Ishikawa (cell line): ENCODE measurements around the gene PSMA3.

ENCODE experiments used
- CEBPB ChIP-seq: IDR thresholded peaks from 2 replicates; pipeline ENCODE4 v1.6.1; 2012
- CREB1 ChIP-seq: IDR thresholded peaks from 2 replicates; pipeline ENCODE4 v1.6.1; 2012; ENCODE audit warnings: low read depth
- EGR1 ChIP-seq: IDR thresholded peaks from 2 replicates; pipeline ENCODE4 v1.6.1; 2012
- EP300 ChIP-seq: IDR thresholded peaks from 2 replicates; pipeline ENCODE4 v1.6.1; 2012; ENCODE audit warnings: borderline replicate concordance
- FOXM1 ChIP-seq: IDR thresholded peaks from 2 replicates; pipeline ENCODE4 v1.6.1; 2012; ENCODE audit warnings: low read depth, borderline replicate concordance
- NFIC ChIP-seq: IDR thresholded peaks from 2 replicates; pipeline ENCODE4 v1.6.1; 2012
- RAD21 ChIP-seq: IDR thresholded peaks from 2 replicates; pipeline ENCODE4 v1.6.1; 2012; ENCODE audit warnings: low read depth
- TAF1 ChIP-seq: IDR thresholded peaks from 2 replicates; pipeline ENCODE4 v1.6.1; 2012; ENCODE audit warnings: low read depth, mild to moderate bottlenecking
- TCF12 ChIP-seq: IDR thresholded peaks from 2 replicates; pipeline ENCODE4 v1.6.1; 2012; ENCODE audit warnings: low read depth
- TEAD4 ChIP-seq: IDR thresholded peaks from 2 replicates; pipeline ENCODE4 v1.6.1; 2012
- YY1 ChIP-seq: IDR thresholded peaks from 2 replicates; pipeline ENCODE4 v1.6.1; 2012; ENCODE audit warnings: low read depth
- ZBTB7A ChIP-seq: IDR thresholded peaks from 2 replicates; pipeline ENCODE4 v1.6.1; 2012; ENCODE audit warnings: low read depth
- TF ChIP-seq, protein P1 (sequence below): IDR thresholded peaks from 2 replicates; pipeline ENCODE4 v1.6.1; 2012
- TF ChIP-seq, protein P2 (sequence below): IDR thresholded peaks from 2 replicates; pipeline ENCODE4 v1.6.1; 2012; ENCODE audit warnings: low read depth, mild to moderate bottlenecking
- TF ChIP-seq, protein P3 (sequence below): IDR thresholded peaks from 2 replicates; pipeline ENCODE4 v1.6.1; 2012

Gene PSMA3

DNA sequence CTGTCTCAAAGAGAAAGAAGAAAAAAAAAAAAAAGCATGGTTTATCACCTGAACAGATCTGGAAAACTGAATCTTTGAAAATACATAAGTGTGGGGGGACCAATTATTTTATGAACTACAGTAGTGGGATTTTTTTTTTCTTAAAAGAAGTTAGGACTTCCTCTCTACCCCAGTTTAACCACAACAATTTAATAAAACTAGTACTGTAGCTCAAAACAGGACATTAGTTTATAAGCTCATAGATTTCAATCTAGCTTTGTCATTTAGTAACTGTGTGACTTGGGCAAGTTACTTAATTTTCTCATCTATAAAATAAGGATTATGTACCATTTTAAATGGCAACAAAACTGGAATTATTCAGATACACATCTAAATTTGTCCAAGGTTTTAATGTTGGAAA is 30.2 kb downstream of the PSMA3 start:
- TF ChIP-seq TAF1 (no peak), ZBTB7A (no peak), CREB1 (no peak), CEBPB (no peak), YY1 (no peak)
- TF ChIP-seq, protein P1, sequence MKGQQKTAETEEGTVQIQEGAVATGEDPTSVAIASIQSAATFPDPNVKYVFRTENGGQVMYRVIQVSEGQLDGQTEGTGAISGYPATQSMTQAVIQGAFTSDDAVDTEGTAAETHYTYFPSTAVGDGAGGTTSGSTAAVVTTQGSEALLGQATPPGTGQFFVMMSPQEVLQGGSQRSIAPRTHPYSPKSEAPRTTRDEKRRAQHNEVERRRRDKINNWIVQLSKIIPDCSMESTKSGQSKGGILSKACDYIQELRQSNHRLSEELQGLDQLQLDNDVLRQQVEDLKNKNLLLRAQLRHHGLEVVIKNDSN, result no peak

DNA sequence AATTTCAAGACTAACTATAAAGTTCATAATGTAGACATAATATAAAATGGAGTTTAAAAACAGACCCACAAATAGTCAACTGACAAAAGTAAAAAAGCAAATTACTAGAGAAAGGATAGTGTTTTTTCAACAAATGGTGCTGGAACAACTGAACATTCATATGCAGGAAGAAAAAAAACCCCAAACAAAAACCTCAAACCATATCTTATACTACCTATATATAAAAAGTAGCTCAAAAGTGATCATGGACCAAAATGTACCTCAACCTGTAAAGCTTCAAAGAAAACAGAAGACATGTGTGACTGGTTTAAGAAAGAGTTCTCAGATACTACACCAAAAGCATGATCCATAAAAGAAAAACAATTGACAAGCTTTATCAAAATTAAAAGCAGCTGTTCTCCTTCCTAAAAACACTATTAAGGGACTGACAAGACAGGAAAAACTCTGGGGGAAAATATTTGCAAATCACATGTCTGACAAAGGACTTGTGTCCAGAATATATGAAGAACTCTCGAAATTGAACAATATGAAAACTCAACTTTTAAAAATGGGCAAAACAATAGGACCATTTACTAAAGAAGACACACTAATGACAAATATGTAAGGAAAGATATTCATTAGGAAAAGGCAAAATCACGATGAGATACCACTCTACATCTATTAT is 31.0 kb downstream of the PSMA3 start:
- no peak for TF ChIP-seq TCF12
- TF ChIP-seq TAF1, result no peak

DNA sequence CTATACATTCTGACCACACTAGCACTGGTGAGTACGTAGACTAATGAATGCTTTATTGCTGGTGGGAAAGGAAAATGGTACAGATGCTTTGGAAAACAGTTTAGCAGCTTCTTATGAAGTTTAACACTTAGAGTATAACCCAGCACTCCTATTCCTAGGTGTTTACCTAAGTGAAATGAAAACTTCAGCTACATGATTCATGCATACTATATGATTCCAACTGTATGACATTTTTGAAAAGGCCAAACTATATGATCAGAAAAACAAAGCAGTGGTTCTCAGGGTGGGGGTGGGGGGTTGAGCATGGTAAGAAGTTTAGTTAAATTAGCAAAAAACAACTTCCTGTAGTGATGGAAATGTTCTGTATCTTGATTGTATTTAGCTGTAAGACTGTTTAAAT is 31.6 kb downstream of the PSMA3 start:
- TF ChIP-seq, protein P2, sequence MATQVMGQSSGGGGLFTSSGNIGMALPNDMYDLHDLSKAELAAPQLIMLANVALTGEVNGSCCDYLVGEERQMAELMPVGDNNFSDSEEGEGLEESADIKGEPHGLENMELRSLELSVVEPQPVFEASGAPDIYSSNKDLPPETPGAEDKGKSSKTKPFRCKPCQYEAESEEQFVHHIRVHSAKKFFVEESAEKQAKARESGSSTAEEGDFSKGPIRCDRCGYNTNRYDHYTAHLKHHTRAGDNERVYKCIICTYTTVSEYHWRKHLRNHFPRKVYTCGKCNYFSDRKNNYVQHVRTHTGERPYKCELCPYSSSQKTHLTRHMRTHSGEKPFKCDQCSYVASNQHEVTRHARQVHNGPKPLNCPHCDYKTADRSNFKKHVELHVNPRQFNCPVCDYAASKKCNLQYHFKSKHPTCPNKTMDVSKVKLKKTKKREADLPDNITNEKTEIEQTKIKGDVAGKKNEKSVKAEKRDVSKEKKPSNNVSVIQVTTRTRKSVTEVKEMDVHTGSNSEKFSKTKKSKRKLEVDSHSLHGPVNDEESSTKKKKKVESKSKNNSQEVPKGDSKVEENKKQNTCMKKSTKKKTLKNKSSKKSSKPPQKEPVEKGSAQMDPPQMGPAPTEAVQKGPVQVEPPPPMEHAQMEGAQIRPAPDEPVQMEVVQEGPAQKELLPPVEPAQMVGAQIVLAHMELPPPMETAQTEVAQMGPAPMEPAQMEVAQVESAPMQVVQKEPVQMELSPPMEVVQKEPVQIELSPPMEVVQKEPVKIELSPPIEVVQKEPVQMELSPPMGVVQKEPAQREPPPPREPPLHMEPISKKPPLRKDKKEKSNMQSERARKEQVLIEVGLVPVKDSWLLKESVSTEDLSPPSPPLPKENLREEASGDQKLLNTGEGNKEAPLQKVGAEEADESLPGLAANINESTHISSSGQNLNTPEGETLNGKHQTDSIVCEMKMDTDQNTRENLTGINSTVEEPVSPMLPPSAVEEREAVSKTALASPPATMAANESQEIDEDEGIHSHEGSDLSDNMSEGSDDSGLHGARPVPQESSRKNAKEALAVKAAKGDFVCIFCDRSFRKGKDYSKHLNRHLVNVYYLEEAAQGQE, result no peak
- TF ChIP-seq ZBTB7A (no peak), EGR1 (no peak), TCF12 (no peak), YY1 (no peak), FOXM1 (no peak), CREB1 (no peak), EP300 (no peak), TAF1 (no peak), RAD21 (no peak), NFIC (no peak), CEBPB (no peak), TEAD4 (no peak)
- TF ChIP-seq, protein P1, result no peak
- TF ChIP-seq, protein P3, sequence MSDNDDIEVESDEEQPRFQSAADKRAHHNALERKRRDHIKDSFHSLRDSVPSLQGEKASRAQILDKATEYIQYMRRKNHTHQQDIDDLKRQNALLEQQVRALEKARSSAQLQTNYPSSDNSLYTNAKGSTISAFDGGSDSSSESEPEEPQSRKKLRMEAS, result no peak

DNA sequence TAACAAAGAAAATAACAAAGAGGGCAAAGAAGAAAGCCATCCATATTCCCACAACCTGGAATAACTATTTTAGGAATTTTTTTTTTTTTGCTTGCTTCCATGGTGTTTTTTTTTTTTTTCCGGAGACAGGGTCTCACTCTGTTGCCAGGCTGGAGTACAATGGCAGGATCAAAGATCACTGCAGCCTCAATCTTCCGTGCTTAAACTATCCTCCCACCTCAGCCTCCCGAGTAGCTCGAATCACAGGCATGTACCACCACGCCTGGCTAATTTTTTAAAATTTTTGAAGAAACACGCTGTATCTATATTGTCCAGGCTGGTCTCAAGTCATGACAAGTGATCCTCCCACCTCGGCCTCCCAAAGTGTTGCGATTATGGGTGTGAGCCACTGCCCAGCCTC is 33.5 kb downstream of the PSMA3 start:
- no peak for TF ChIP-seq FOXM1
- no peak for TF ChIP-seq CEBPB
- no peak for TF ChIP-seq TCF12
- no peak for TF ChIP-seq TAF1
- TF ChIP-seq, protein P2, result no peak
- TF ChIP-seq, protein P3, result no peak
- TF ChIP-seq EP300, result no peak
- no peak for TF ChIP-seq EGR1
- TF ChIP-seq ZBTB7A, result no peak
- no peak for TF ChIP-seq RAD21
- TF ChIP-seq NFIC, result no peak
- TF ChIP-seq, protein P1, result no peak
- no peak for TF ChIP-seq CREB1
- no peak for TF ChIP-seq YY1
- TF ChIP-seq TEAD4, result no peak

DNA sequence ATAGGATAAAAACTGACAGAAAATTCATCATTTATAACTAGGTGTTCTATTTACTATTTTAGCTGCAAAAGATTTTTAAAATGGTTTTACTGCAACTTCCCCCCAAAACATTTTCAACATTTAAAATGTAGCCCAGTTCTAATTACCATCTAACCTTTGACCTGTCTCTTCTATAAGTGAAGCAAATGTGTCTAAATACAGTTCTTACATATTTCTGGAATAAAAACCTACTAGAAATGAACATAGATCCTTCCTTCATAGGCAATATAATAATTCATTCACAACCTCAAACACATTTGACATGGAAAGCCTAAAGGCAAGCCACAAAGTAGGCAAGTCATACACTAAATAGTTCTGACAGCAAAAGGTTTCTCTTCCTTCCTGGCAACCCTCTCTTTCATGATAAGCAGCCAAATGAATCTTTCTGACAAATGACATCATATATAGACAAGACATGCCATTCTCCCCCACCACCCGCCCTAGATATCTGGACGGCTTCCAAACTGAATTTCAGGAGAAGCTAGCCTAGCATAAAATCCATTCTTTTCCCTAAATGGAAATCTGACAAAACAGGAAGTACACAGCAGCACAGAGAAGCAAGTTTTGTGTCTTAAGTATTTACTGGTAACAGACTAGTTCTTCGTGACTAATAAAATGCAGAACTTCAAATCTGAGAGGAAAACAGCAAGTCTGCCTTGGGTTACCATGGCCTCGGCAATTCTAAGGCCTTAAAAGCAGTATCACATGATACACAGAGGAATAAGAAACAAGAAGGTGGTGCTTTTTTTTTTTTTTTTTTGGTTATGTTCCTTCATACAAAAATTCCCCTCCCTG is 36.5 kb downstream of the PSMA3 start:
- TF ChIP-seq TEAD4 (no peak), NFIC (peak; percentile 76)

DNA sequence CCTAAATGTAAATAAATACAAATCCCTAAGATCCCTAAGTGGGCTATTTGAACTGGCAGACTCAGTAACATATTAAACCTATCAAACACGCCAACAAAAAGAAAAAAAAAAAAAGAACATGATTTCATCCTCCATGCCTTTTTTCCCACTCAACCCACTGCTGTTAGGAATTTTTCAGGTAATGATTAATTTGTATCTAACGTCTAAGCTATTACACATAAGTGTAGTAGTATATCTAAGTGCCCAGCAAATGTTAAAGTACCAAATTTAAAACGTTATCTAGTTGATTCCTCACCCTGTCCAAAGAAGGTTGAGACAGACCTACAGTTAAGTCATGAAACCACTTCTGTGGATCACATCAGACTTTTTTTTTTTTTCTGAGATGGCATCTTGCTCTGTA is 37.3 kb downstream of the PSMA3 start:
- TF ChIP-seq TEAD4, result no peak
- no peak for TF ChIP-seq TAF1
- no peak for TF ChIP-seq EGR1
- TF ChIP-seq ZBTB7A, result no peak
